Epithelial cell of prostate (primary cell): ENCODE results near the gene NOB1.
"Not testable (repeated sequence)": the region's sequence is repeated elsewhere in the genome, so short reads cannot be mapped to it uniquely, and the experiment has no call there.

ENCODE experiments used
- DNase-seq: peaks from one replicate; pipeline ENCODE4 v3.0.0-alpha.2; 2011; ENCODE audit warnings: low read depth, low spot score
- H3K27ac ChIP-seq: fragments of 450-650 bp; 2 replicates; pipeline ENCODE4 v1.5.1; 2017; ENCODE audit warnings: mild to moderate bottlenecking

Gene NOB1

DNA sequence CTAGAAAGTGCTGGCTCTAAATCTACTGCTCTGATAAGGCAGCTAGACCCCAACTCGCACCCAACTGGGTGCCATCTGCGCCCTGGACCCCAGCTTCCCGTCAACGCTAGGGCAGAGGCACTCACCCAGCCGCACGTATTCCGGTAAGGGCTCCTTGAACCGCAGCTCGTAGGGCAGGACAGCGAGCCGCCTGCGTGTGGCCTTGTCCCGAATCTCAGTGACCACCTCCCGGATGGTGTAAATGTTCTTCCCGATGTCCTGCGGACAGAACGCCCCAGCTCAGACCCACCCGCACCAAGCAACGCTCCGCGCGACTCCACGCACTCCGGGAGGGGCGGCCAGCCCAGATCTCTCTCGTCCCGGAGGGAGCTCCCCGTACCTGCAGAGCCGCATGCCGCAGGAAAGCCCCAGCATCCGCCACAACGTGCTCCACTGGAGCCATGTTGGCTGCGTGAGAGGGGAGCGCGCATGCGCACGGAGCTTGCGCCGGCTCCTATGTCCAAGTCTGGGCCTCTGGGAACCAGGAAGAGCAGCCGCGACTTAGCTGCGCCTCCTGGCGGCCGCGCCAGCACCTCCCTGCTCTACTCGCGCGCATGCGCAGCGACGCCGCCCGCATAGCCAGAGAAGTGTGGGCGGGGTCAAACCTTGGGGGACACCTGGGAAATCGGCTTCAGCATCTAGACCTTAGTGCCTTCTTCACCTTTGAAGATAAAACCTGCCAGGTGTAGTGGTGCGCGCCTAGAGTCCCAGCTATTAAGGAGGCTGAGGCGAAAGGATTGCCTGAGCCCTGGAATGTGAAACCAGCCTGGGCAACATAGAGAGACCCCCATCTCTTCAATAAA, at the start of gene NOB1:
Gene NOB1, minus strand, starts transcription at position 458 of the 842 bp plus-strand sequence. Its CDS starts 16 bp downstream, at position 442.
- peak; percentile 79 for DNase-seq
- H3K27ac ChIP-seq = peak within 1 kb of the TSS; percentile 41

DNA sequence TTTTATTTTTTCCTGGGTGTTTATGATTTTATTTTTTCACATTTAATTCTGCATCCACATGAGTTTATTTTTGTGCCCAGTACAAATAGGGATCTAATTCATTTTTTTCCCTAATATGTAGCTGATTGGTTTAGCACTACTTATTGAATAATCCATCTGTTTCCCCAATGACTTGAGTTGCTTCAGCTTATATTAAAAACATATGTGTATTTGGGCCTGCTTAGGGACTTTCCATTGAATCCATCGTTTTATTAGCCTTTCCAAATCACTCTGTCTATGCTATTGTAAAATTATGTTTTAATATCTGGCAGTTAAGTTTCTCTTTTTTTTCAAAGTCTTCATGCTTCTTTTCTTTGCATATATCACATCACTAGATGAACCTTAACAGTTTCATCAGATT, 49.6 kb upstream of the NOB1 start:
- DNase-seq = no peak
- no peak overlapping the region for H3K27ac ChIP-seq

- DNase-seq = no peak
- no peak overlapping the region for H3K27ac ChIP-seq
Observed at GRCh38 chr16:69799611-69800031, 44.9 kb upstream of the NOB1 start.

GRCh38 chr16:69798466-69798865, 43.7 kb upstream of the NOB1 start:
- no peak for DNase-seq
- H3K27ac ChIP-seq = no peak overlapping the region

- no peak overlapping the region for H3K27ac ChIP-seq
- DNase-seq = peak; percentile 8
Observed at GRCh38 chr16:69796285-69797118, 41.8 kb upstream of the NOB1 start.

- no peak for DNase-seq
- H3K27ac ChIP-seq = no peak overlapping the region
Observed at GRCh38 chr16:69794486-69794885, 39.8 kb upstream of the NOB1 start.

GRCh38 chr16:69793526-69793925, 38.8 kb upstream of the NOB1 start:
- DNase-seq = no peak
- H3K27ac ChIP-seq = no peak overlapping the region

DNA sequence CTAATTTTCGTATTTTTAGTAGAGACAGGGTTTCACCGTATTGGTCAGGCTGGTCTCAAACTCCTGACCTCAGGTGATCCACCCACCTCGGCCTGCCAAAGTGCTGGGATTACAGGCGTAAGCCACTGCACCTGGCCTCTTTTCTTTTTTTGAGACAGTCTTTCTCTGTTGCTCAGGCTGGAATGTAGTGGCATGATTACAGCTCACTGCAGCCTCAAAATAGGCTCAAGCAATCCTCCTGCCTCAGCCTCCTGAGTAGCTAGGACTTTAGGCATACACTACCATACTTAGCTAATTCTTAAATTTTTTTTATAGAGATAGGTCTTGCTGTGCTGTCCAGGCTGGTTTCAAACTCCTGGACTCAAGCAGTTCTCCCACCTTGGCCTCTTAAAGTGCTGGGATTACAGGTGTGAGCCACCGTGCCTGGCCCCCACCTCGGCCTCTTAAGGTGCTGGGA, 36.7 kb upstream of the NOB1 start:
- not testable (repeated sequence) for DNase-seq, H3K27ac ChIP-seq

DNA sequence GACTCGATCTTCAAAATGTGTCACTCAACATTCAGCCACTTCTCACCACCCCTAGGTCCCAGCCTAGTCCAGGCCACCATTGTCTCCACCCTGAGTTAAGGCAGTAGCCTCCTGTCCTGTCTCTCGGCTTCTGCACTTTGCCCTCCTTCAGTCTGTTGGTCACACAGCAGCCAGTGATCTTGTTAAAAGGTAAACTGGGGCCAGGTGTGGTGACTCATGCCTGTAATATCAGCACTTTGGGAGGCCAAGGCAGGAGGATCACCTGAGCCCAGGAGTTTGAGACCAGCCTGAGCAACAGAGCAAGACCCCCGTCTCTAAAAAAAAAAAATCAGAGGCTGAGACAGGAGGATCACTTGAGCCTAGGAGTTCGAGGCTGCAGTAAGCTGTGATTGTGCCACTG, 33.2 kb upstream of the NOB1 start:
- no peak overlapping the region for H3K27ac ChIP-seq
- no peak for DNase-seq

- DNase-seq = no peak
- no peak overlapping the region for H3K27ac ChIP-seq
Observed at GRCh38 chr16:69784586-69784985, 29.9 kb upstream of the NOB1 start.

DNA sequence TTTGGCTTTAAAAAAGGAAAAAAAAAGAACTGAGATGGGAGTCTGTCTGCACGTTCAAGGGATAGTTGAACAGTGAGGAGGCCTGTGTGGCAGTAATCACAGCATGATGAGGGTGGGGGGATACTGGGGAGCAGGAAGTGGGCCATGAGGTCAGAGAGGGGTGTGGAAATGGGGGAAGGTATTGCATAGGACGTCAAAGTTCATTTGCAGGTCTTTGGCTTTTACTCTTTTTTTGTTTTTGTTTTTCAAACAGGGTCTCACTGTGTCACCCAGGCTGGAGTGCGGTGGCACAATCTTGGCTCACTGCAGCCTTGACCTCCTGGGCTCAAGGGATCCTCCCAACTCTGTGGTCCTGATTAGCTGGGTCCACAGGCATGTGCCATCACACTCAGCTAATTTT, 26.4 kb upstream of the NOB1 start:
- DNase-seq = no peak
- H3K27ac ChIP-seq = no peak overlapping the region

GRCh38 chr16:69779724-69780123, 25.0 kb upstream of the NOB1 start:
- DNase-seq = no peak
- no peak overlapping the region for H3K27ac ChIP-seq

- no peak for DNase-seq
- no peak overlapping the region for H3K27ac ChIP-seq
Observed at GRCh38 chr16:69775563-69775962, 20.8 kb upstream of the NOB1 start.

DNA sequence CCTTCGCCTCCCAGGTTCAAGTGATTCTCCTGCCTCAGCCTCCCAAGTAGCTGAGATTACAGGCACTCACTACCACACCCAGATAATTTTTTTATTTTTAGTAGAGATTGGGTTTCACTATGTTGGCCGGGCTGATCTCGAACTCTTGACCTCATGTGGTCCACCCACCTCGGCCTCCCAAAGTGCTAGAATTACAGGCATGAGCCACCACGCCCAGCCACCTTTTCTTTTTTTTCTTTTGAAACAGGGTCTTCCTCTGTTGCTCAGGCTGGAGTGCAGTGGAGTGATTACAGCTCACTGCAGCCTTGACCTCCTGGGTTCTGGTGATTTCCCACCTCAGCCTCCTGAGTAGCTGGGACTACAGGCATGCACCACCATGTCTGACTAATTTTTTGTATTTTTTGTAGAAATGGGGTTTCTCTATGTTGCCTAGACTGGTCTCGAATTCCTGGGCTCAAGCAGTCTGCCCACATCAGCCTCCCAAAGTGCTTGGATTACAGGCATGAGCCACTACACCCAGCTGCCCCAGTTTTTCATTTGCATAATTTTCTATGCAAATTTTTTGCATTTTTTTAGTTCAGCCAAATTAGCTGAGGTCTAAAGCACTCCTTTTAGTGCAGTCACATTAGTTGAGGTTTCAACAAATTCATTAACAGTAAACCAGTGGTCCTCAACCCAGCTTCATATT, 18.7 kb upstream of the NOB1 start:
- H3K27ac ChIP-seq = no peak overlapping the region
- DNase-seq = no peak

DNA sequence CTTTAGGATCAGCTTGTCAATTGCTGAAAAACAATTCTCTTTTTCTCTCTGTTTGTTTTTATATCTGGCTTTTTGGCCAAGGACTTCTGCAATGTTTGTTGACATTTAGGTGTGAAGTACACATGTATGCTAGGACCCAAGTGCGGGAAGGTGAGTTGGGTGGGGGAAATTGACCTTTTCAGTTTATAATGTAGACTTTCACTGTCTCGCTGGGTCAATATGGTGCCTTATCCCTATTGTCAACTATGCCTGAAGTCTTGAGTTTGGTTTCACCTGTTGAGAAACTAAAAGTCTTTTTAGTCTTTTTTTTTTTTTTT, 16.9 kb upstream of the NOB1 start:
- no peak overlapping the region for H3K27ac ChIP-seq

GRCh38 chr16:69769404-69769803, 14.7 kb upstream of the NOB1 start:
- no peak for DNase-seq
- no peak overlapping the region for H3K27ac ChIP-seq

More for the DNA sequence above, 16.9 kb upstream of the NOB1 start:
- no peak for DNase-seq

GRCh38 chr16:69768666-69769065, 13.9 kb upstream of the NOB1 start:
- DNase-seq = no peak
- no peak overlapping the region for H3K27ac ChIP-seq

DNA sequence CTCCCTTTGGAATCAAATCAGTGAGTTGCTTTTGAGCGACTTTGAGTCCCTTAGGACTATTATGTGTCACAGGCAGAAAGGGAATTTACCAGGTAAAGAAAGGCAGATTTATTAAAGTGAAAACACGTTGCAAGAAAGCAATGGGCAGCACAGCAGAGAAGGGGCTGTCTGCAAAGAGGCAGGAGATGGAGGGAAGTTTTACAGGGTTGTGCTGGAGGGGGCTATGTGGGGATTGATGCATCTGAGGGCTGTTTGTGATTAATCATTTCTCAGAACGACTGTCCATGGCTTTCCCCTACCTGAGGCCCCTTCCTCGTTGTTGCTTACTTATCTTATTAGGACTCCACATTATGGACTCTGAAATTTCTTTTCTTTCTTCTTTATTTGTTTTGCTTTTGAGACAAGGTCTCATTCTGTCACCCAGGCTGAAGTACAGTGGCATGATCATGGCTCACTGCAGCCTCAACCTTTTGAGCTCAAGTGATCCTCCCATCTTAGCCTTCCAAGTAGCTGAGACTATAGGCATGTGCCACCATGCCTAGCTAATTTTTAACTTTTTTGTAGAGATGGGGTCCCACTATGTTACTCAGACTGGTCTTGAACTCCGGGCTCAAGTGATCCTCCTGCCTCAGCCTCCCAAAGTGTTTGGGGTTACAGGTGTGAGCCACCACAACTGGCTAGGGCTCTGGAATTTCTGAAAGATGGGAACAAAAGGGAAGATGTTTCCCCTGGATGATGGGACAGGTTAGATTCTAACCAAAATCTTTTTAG, 12.9 kb upstream of the NOB1 start:
- H3K27ac ChIP-seq = no peak overlapping the region
- DNase-seq = no peak

GRCh38 chr16:69763599-69763942, 8.8 kb upstream of the NOB1 start:
- no peak overlapping the region for H3K27ac ChIP-seq
- no peak for DNase-seq
